GM13976 (cell line): Measurements from ENCODE around the gene MGAT5.

Experiments used
- DNase-seq: peaks from one replicate; pipeline ENCODE4 v3.0.0; 2012; ENCODE audit warnings: low spot score
- in situ Hi-C: fragments of 300-500 bp; cut with MboI; formaldehyde crosslinking; loops from one replicate; pipeline ENCODE4 v1.12.0; 2022; ENCODE audit warnings: low sequenced_read_pairs, mixed read lengths, inconsistent platforms; ENCODE audit not compliant: unreplicated experiment
- TF ChIP-seq, protein P1 (sequence below): IDR thresholded peaks from 2 replicates; pipeline ENCODE4 v1.5.1; 2012; ENCODE audit warnings: borderline replicate concordance, mild to moderate bottlenecking; ENCODE audit not compliant: insufficient read depth; ENCODE audit errors: extremely low read depth, missing control alignments, control extremely low read depth

MGAT5 gene

DNA sequence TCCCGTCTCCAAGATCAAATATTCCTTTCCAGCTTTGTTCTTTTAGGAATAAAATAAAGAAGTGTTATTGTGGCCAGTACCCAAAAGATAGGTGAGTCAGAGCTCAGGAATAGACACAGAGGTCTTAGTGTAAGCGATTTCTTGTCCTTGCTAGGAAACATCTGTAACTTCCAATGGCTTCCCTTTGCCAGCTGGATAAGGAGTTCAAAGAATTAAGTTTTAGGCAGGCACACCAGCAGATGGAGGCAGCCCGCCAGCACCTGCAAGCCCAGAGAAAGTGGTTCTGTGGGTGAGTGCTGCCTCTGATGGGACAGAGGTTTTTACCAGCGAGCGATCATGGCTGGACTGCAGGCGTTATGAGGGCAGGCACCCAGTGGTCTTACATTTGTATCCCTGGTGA lies 125.4 kb downstream of the MGAT5 start:
- in situ Hi-C loops = no loop called here
- no peak for DNase-seq
- TF ChIP-seq, protein P1, sequence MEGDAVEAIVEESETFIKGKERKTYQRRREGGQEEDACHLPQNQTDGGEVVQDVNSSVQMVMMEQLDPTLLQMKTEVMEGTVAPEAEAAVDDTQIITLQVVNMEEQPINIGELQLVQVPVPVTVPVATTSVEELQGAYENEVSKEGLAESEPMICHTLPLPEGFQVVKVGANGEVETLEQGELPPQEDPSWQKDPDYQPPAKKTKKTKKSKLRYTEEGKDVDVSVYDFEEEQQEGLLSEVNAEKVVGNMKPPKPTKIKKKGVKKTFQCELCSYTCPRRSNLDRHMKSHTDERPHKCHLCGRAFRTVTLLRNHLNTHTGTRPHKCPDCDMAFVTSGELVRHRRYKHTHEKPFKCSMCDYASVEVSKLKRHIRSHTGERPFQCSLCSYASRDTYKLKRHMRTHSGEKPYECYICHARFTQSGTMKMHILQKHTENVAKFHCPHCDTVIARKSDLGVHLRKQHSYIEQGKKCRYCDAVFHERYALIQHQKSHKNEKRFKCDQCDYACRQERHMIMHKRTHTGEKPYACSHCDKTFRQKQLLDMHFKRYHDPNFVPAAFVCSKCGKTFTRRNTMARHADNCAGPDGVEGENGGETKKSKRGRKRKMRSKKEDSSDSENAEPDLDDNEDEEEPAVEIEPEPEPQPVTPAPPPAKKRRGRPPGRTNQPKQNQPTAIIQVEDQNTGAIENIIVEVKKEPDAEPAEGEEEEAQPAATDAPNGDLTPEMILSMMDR = no peak

DNA sequence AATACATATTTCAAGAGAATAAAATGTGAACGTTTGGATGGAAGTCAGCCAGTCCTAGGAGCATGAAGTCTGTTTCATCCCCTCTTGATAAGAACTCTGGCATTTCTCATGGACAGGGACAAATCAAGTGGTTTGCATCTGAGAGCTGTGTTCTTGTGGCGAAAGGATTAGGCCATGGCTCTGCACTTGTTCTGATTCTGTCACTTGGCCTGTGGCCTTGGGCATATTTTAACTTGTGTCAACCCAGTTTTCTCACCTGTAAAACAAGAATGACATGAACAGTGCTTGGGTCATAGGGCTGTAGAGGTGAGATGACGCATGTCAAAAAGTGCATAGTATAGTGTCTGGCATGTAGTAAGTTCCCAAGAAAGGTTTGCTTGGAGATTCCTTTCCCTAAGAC lies 125.8 kb downstream of the MGAT5 start:
- DNase-seq = no peak
- TF ChIP-seq, protein P1 = no peak
- in situ Hi-C loops = no loop called here

DNA sequence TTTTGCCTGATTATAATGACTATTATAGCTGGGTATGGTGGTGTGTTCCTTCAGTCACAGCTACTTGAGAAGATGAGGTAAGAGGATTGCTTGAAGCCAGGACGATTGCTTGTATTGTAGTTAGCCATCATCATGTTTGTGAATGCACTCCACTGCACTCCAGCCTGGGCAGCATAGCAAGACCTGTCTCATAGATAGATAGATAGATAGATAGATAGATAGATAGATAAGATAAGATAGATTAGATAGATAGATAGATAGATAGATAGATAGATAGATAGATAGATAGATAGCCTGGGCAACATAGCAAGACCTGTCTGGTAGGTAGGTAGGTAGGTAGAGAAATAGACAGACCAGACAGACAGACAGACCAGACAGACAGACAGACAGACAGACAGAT lies 127.3 kb downstream of the MGAT5 start:
- in situ Hi-C loops = no loop called here
- TF ChIP-seq, protein P1 = no peak
- DNase-seq = no peak

DNA sequence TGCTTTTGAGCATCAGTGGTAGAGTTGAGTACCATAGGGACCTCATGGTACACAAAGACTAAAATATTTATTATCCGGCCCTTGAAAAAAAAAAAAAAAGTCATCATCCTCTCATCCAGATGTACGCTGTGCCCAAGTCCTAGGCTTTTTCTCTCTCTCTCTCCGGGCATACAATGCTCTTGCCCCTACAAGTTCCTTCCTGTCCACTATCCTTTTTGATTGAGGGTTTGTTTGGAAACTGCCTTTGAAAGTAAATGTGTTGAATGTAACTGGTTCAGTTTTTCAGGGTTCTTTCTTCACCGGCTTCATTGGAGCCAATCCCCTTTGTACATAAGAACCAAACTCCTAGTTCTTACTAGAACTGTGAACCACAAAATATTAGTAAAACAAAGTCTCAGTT lies 130.3 kb downstream of the MGAT5 start:
- in situ Hi-C loops = no loop called here
- TF ChIP-seq, protein P1 = no peak

DNA sequence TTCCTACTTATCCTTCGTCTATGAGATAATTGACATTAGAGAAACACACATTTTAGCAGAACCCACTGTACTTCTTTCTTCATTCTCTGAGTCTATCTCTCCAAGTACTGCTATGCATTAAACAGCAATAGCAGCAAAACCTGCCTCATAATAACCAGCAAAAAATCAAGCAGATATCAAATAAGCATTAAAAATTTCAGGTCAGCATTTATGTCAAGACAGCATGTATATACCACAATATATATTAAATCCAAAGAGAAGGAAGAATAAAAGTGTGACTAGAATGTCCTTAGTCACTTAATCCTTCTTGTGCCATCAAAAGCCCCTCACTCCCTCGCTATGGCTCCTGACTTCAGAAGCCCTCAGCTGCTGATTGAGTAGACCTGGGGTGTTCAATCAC lies 131.3 kb downstream of the MGAT5 start:
- no peak for DNase-seq
- in situ Hi-C loops = no loop called here
- TF ChIP-seq, protein P1 = no peak

More for the DNA sequence above, 130.3 kb downstream of the MGAT5 start:
- DNase-seq = no peak

DNA sequence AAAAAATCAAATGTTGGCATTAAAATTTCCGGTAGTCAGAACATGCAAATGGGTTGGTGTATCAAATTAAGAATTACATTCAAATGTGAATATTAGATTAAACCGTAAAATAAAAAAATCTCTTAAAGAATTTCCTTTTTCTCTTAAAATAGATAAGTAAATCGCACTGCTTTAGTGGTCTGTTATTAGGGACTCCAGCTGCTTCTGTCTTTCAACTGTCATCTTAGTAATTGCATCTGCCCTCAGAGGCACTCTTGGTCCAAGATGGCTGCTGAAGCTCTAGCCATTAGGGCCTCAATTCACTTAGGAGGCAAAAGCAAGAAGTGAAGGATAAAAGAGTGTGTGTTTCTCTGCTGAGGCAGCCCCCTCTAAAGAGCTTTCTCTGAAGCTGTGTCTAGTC lies 132.4 kb downstream of the MGAT5 start:
- in situ Hi-C loops = no loop called here
- DNase-seq = no peak
- TF ChIP-seq, protein P1 = no peak

DNA sequence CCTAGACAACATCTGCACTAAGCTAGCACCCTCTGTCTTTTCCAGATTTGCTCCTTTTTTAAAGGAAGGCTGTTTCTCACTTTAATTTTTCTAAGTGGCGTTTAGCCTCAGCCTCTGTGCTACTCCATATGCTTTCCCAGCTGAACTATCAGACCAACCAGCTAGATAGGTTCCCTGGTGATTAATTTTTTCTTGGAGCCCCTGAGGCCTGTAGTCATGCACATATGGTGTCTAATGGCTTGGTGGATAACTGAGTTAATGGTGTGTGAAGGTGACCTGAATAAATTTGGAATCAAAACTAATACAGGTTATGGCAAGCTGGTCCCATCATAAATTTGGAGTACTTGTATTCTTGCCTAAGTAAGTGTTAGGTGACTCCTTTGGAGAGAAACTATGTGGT lies 135.5 kb downstream of the MGAT5 start:
- in situ Hi-C loops = no loop called here
- no peak for DNase-seq
- TF ChIP-seq, protein P1 = no peak
